K562 (cell line): Measurements from ENCODE around the gene MAP4K4. TPM values are rescaled to one million over a fixed set of nuclear protein-coding genes. Genes with fewer than 3 reads are reported as not detected.

Experiments
- ATAC-seq: fragments of 200-7000 bp; cut with Tn5 transposase; 3 replicates; pipeline ENCODE4 v1.9.1; 2020; ENCODE audit warnings: moderate library complexity
- BruUV-seq: library from RNA; stranded (reverse); fragments of 400-500 nt; replicated peaks from 2 replicates; lab custom pipeline; 2021; lab: Mats Ljungman, UMichigan
- CTCF ChIA-PET: fragments of 300-600 bp; formaldehyde crosslinking; extraction: SDS; loops from one replicate; lab custom pipeline; 2021; ENCODE audit warnings: low intra/inter-chr PET ratio; lab: Yijun Ruan, JAX
- POLR2A ChIA-PET: fragments of 300-600, 350-650 bp; sonication (Branson Sonifier 250); formaldehyde crosslinking; extraction: SDS; loops from one replicate; lab custom pipeline; 2021; ENCODE audit warnings: antibody characterized with exemption, inconsistent platforms; lab: Yijun Ruan, JAX
- DNase-seq, 4 experiments: peaks; one replicate each; pipeline versions ENCODE4 v3.0.0 to v3.0.0-alpha.2; 2011 to 2018; ENCODE audit warnings: low spot score in 3 of 4, mixed read lengths in 3 of 4; ENCODE audit errors: extremely low read depth in 1 of 4
- FAIRE-seq: peaks from 2 replicates; lab custom pipeline; 2011; peaks lifted over from hg19 to GRCh38; lab: Jason Lieb, UNC
- H2AFZ ChIP-seq: 2 replicates; pipeline ENCODE4 v1.6.0; 2011; ENCODE audit warnings: low read depth, low read length, control low read depth, inconsistent platforms
- H3K27ac ChIP-seq: fragments of 200-600 bp; 3 replicates; pipeline ENCODE4 v1.8.0; 2011; ENCODE audit warnings: low read depth, mild to moderate bottlenecking, control low read depth, inconsistent platforms, low read length, moderate library complexity, mixed read lengths; ENCODE audit errors: extremely low read depth
- H3K27me3 ChIP-seq, 2 experiments: fragments of 300-600 bp in 1 of 2; 2 replicates in 1 of 2; 3 replicates in 1 of 2; pipeline versions ENCODE4 v1.6.0 to v1.8.0; 2011; ENCODE audit warnings: inconsistent platforms in 2 of 2, low read length in 2 of 2, mild to moderate bottlenecking in 1 of 2, mixed read lengths in 1 of 2, moderate library complexity in 1 of 2; ENCODE audit not compliant: control insufficient read depth in 2 of 2, insufficient read depth in 2 of 2
- H3K36me3 ChIP-seq: fragments of 300-600 bp; 3 replicates; pipeline ENCODE4 v1.8.0; 2011; ENCODE audit warnings: mild to moderate bottlenecking, low read length, inconsistent platforms; ENCODE audit not compliant: control insufficient read depth, insufficient read depth
- H3K4me1 ChIP-seq, 2 experiments: fragments of 200-600 bp in 1 of 2; replicated peaks in 1 of 2; 2 replicates in 1 of 2; 3 replicates in 1 of 2; pipeline versions ENCODE4 v1.5.1 to v1.8.0; 2011; ENCODE audit warnings: inconsistent platforms in 2 of 2, low read length in 2 of 2, mild to moderate bottlenecking in 1 of 2, mixed read lengths in 1 of 2, moderate library complexity in 1 of 2; ENCODE audit not compliant: control insufficient read depth in 2 of 2, insufficient read depth in 2 of 2
- H3K4me2 ChIP-seq: 2 replicates; pipeline ENCODE4 v1.6.1; 2011; ENCODE audit warnings: low read length, control low read depth, inconsistent platforms, mixed read lengths; ENCODE audit not compliant: insufficient read depth
- H3K4me3 ChIP-seq: fragments of 200-600 bp; sonication (generic), shearing (Covaris generic); 2 replicates; pipeline ENCODE4 v1.5.1; 2016; ENCODE audit warnings: control low read depth, inconsistent platforms
- H3K79me2 ChIP-seq: fragments of 200-600 bp; 3 replicates; pipeline ENCODE4 v1.8.0; 2011; ENCODE audit warnings: low read length, inconsistent platforms; ENCODE audit not compliant: control insufficient read depth, insufficient read depth
- H3K9ac ChIP-seq, 2 experiments: 2 replicates each; pipeline versions ENCODE4 v1.6.0 to v1.6.1; 2011; ENCODE audit warnings: low read depth in 2 of 2, low read length in 2 of 2, control low read depth in 1 of 2, inconsistent platforms in 1 of 2, mild to moderate bottlenecking in 1 of 2, mixed read lengths in 1 of 2; ENCODE audit not compliant: insufficient read depth in 1 of 2
- H3K9me1 ChIP-seq: one replicate; pipeline ENCODE4 v1.6.0; 2011; ENCODE audit warnings: inconsistent platforms, mild to moderate bottlenecking, low read length, moderate library complexity; ENCODE audit not compliant: control insufficient read depth, insufficient read depth
- H3K9me3 ChIP-seq: replicated peaks from 2 replicates; pipeline ENCODE4 v1.5.1; 2011; ENCODE audit warnings: low read depth, low read length, inconsistent platforms; ENCODE audit not compliant: control insufficient read depth, insufficient read depth
- H4K20me1 ChIP-seq: replicated peaks from 2 replicates; pipeline ENCODE4 v1.6.1; 2011; ENCODE audit warnings: low read length, inconsistent platforms, mixed read lengths; ENCODE audit not compliant: control insufficient read depth, insufficient read depth
- RUNX1 ChIP-seq: sonication (generic); IDR thresholded peaks from 2 replicates; pipeline ENCODE4 v1.6.1; 2016; ENCODE audit warnings: antibody characterized with exemption, low read depth
- WGBS: fragments of 100-300 bp; shearing (Covaris generic); methylation state at CpG from one replicate; pipeline ENCODE4 v1.1.6; 2016; ENCODE audit warnings: low coverage, mixed read lengths; ENCODE audit not compliant: insufficient coverage; ENCODE audit errors: missing lambda C conversion rate; 5-methylcytosine and 5-hydroxymethylcytosine counted together
- in situ Hi-C: fragments of 300-500 bp; cut with MboI; formaldehyde crosslinking; loops from 4 replicates; pipeline ENCODE4 v1.15.0; 2018; ENCODE audit warnings: inconsistent platforms, mixed read lengths
- intact Hi-C: fragments of 100-400 bp; cut with micrococcal nuclease; formaldehyde crosslinking; loops from 2 replicates; pipeline ENCODE4 v1.14.2; 2022
- polyA plus RNA-seq, 8 experiments: library from polyadenylated mRNA; depleted of rRNA in 4 of 8; stranded (reverse) in 5 of 8; unstranded in 3 of 8; fragments of >200 nt; fragmentation: Nextera tagmentation in 2 of 8; fragmentation: Illumina TruSeq in 1 of 8; extraction: Ambion mirVana in 2 of 8; extraction: Trizol in 1 of 8; gene quantifications; 2 replicates each; pipeline versions ENCODE4 v1.2.1 to v1.2.3, GENCODE V29; 2011 to 2014; ENCODE audit warnings: inconsistent platforms in 1 of 8, missing spikeins in 1 of 8
- total RNA-seq, 7 experiments: library from RNA; depleted of rRNA in 6 of 7; stranded (reverse); fragments of >200 nt in 6 of 7; fragmentation: Illumina TruSeq in 2 of 7; extraction: Trizol in 2 of 7; gene quantifications; 2 replicates each; pipeline versions ENCODE4 v1.2.1 to v1.2.3, GENCODE V29; 2011 to 2021; ENCODE audit warnings: low replicate concordance in 1 of 7
- TF ChIP-seq, protein P1 (sequence below), 2 experiments: fragments of 450-650 bp; formaldehyde crosslinking in 1 of 2; IDR thresholded peaks; 2 replicates each; pipeline versions ENCODE4 v1.4.0 to v1.6.1; 2014 to 2020; ENCODE audit warnings: mild to moderate bottlenecking in 2 of 2, borderline replicate concordance in 1 of 2, low read depth in 1 of 2

Gene MAP4K4
- total and polyA plus RNA-seq, 9 of the 15 experiments (the other 6 are each of a cell fraction or from before 2014, with no cell fraction given) = 7.6 to 76.4 (median 50.6) TPM

- TF ChIP-seq, protein P1, sequence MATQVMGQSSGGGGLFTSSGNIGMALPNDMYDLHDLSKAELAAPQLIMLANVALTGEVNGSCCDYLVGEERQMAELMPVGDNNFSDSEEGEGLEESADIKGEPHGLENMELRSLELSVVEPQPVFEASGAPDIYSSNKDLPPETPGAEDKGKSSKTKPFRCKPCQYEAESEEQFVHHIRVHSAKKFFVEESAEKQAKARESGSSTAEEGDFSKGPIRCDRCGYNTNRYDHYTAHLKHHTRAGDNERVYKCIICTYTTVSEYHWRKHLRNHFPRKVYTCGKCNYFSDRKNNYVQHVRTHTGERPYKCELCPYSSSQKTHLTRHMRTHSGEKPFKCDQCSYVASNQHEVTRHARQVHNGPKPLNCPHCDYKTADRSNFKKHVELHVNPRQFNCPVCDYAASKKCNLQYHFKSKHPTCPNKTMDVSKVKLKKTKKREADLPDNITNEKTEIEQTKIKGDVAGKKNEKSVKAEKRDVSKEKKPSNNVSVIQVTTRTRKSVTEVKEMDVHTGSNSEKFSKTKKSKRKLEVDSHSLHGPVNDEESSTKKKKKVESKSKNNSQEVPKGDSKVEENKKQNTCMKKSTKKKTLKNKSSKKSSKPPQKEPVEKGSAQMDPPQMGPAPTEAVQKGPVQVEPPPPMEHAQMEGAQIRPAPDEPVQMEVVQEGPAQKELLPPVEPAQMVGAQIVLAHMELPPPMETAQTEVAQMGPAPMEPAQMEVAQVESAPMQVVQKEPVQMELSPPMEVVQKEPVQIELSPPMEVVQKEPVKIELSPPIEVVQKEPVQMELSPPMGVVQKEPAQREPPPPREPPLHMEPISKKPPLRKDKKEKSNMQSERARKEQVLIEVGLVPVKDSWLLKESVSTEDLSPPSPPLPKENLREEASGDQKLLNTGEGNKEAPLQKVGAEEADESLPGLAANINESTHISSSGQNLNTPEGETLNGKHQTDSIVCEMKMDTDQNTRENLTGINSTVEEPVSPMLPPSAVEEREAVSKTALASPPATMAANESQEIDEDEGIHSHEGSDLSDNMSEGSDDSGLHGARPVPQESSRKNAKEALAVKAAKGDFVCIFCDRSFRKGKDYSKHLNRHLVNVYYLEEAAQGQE (IDR thresholded peaks at IDR 0.05; ENCODE audit: borderline replicate concordance) = peak; percentile 9; the same call in 1 of the 2 replicates
- TF ChIP-seq, protein P1 (CRISPR knock-in tag; IDR thresholded peaks at IDR 0.05; ENCODE audit: low read depth) = no peak
- no peak for TF ChIP-seq RUNX1
- H3K36me3 ChIP-seq = no peaks in the 10 kb centered on the region
- no peaks in the 10 kb centered on the region for H3K9me3 ChIP-seq
- intact Hi-C loops (no loop called here), in situ Hi-C loops (no loop called here)
- ATAC-seq (no peak), DNase-seq (no peak), FAIRE-seq (no peak)
- BruUV-seq = no TSS peak
- H3K4me2 ChIP-seq = no peak overlapping the region
- H3K4me3 ChIP-seq = no peak overlapping the region
- H3K9ac ChIP-seq = no peak overlapping the region
- peaks cover 68% of the 10 kb centered on the region for H3K79me2 ChIP-seq
- H3K4me1 ChIP-seq = peaks cover 0 to 12% of the 10 kb centered on the region in 2 experiments; a peak in 4 of 5 replicates
- no peak overlapping the region for H2AFZ ChIP-seq
- H3K27ac ChIP-seq = no peak overlapping the region
- ChIA-PET POLR2A (interaction anchor here (0.8 to 0.9 kb wide), 2 partner anchors 34 to 116 kb away, joined by 3 read pairs; no protein-coding TSS in a partner anchor), CTCF (no interaction called here)
- WGBS = 65% methylated on average over 4 of the region's 4 CpGs
- no peaks in the 10 kb centered on the region for H4K20me1 ChIP-seq
- no peaks in the 10 kb centered on the region for H3K9me1 ChIP-seq
- no peaks in the 10 kb centered on the region for H3K27me3 ChIP-seq
Measured at GRCh38 chr2:101816598-101816997, 119.1 kb downstream of the MAP4K4 start.
